Large intestine (tissue), 12 donors: ENCODE results near the gene SERPINA10. TPM values are rescaled to one million over a fixed set of nuclear protein-coding genes. Genes with fewer than 3 reads are reported as not detected.

Experiments used
- DNase-seq, 2 donors: peaks; one replicate each; pipeline versions ENCODE4 v3.0.0 to v3.0.0-alpha.2; 2013
- H3K27ac ChIP-seq: one replicate; pipeline ENCODE4 v1.5.1; 2013; ENCODE audit warnings: low read length
- H3K27me3 ChIP-seq: 2 replicates; pipeline ENCODE4 v1.6.1; 2013; ENCODE audit warnings: low read length; ENCODE audit not compliant: control insufficient read depth, insufficient read depth
- H3K36me3 ChIP-seq: 2 replicates; pipeline ENCODE4 v1.6.1; 2013; ENCODE audit warnings: low read length; ENCODE audit not compliant: control insufficient read depth, insufficient read depth
- H3K4me1 ChIP-seq: one replicate; pipeline ENCODE4 v1.6.1; 2013; ENCODE audit warnings: low read length; ENCODE audit not compliant: control insufficient read depth, insufficient read depth
- H3K4me3 ChIP-seq: one replicate; pipeline ENCODE4 v1.5.1; 2013; ENCODE audit warnings: low read length
- H3K9me3 ChIP-seq: one replicate; pipeline ENCODE4 v1.6.1; 2013; ENCODE audit warnings: mild to moderate bottlenecking, low read depth, low read length, moderate library complexity; ENCODE audit not compliant: control insufficient read depth
- WGBS: methylation state at CpG from one replicate; pipeline ENCODE4 v1.1.5; 2013; ENCODE audit warnings: low lambda C conversion rate; ENCODE audit not compliant: insufficient coverage; 5-methylcytosine and 5-hydroxymethylcytosine counted together
- long read RNA-seq, 11 donors: transcript quantifications; one replicate each; lab custom pipeline, GENCODE V29; 2026
- polyA plus RNA-seq: library from polyadenylated mRNA; unstranded; fragments of 120-200 nt; gene quantifications from one replicate; pipeline ENCODE4 v1.2.1, GENCODE V29; 2013

SERPINA10 gene
- polyA plus RNA-seq: 0.90 TPM
- long read RNA-seq, donor 1, full-length matches to known transcripts: 2 of 2 reads
- long read RNA-seq, donor 1, partial matches to known transcripts: 0 of 2 reads
- long read RNA-seq, donor 1, other reads (novel, unspliced or antisense): 0 of 2 reads
- long read RNA-seq, donor 2: 0 reads
- long read RNA-seq, donor 3: 0 reads
- long read RNA-seq, donor 4: 0 reads
- long read RNA-seq, donor 5: 0 reads
- long read RNA-seq, donor 6, full-length matches to known transcripts: 1 of 1 reads
- long read RNA-seq, donor 6, partial matches to known transcripts: 0 of 1 reads
- long read RNA-seq, donor 6, other reads (novel, unspliced or antisense): 0 of 1 reads
- long read RNA-seq, donor 7: 0 reads
- long read RNA-seq, donor 8, partial matches to known transcripts: 0 of 1 reads
- long read RNA-seq, donor 8, other reads (novel, unspliced or antisense): 0 of 1 reads
- long read RNA-seq, donor 9: 0 reads
- long read RNA-seq, donor 10: 0 reads
- long read RNA-seq, donor 11: 0 reads

- H3K9me3 ChIP-seq: no peaks in the 10 kb centered on the region
- H3K4me3 ChIP-seq: no peak within 1 kb of the TSS
- no peaks in the 10 kb centered on the region for H3K36me3 ChIP-seq
- peaks cover 21% of the 10 kb centered on the region for H3K4me1 ChIP-seq
- WGBS: no CpG with 5 or more reads among the region's 10 CpGs
- H3K27ac ChIP-seq: peak within 1 kb of the TSS; percentile 41
- DNase-seq: peak in 1 of 2 donors; percentile 69
- no peaks in the 10 kb centered on the region for H3K27me3 ChIP-seq
Measured at GRCh38 chr14:94292872-94293577, at the start of gene SERPINA10. TSS of gene SERPINA10 (minus strand) at chr14:94293268. CDS start at chr14:94290593, 2,675 bp downstream.

- DNase-seq: peak; percentile 91 to 93
- no peaks in the 10 kb centered on the region for H3K36me3 ChIP-seq
- H3K9me3 ChIP-seq: no peaks in the 10 kb centered on the region
- H3K27ac ChIP-seq: peak overlapping the region; percentile 64
- H3K27me3 ChIP-seq: no peaks in the 10 kb centered on the region
- WGBS: no CpG with 5 or more reads among the region's 2 CpGs
- H3K4me3 ChIP-seq: no peak overlapping the region
- H3K4me1 ChIP-seq: peaks cover 32% of the 10 kb centered on the region
Measured at GRCh38 chr14:94342334-94342934, 49.4 kb upstream of the SERPINA10 start.

- no peaks in the 10 kb centered on the region for H3K36me3 ChIP-seq
- H3K27ac ChIP-seq: peak overlapping the region; percentile 60
- WGBS: 89% methylated on average over 3 of the region's 5 CpGs
- DNase-seq: no peak
- H3K9me3 ChIP-seq: no peaks in the 10 kb centered on the region
- no peak overlapping the region for H3K4me3 ChIP-seq
- peaks cover 32% of the 10 kb centered on the region for H3K4me1 ChIP-seq
- no peaks in the 10 kb centered on the region for H3K27me3 ChIP-seq
Measured at GRCh38 chr14:94341656-94342333, 48.7 kb upstream of the SERPINA10 start.

GRCh38 chr14:94340533-94340932 lies 47.5 kb upstream of the SERPINA10 start:
- peaks cover 32% of the 10 kb centered on the region for H3K4me1 ChIP-seq
- H3K9me3 ChIP-seq: no peaks in the 10 kb centered on the region
- peak; percentile 60 for DNase-seq
- no peaks in the 10 kb centered on the region for H3K36me3 ChIP-seq
- no peak overlapping the region for H3K4me3 ChIP-seq
- H3K27ac ChIP-seq: peak overlapping the region; percentile 81
- H3K27me3 ChIP-seq: no peaks in the 10 kb centered on the region

- WGBS: no CpG with 5 or more reads among the region's 2 CpGs
- Histone ChIP-seq H3K27ac (no peak overlapping the region), H3K4me1 (peaks cover 28% of the 10 kb centered on the region)
Measured at GRCh38 chr14:94338023-94338422, 45.0 kb upstream of the SERPINA10 start.

GRCh38 chr14:94337274-94337673 lies 44.2 kb upstream of the SERPINA10 start:
- DNase-seq: no peak
- H3K4me3 ChIP-seq: no peak overlapping the region
- H3K36me3 ChIP-seq: no peaks in the 10 kb centered on the region
- no peaks in the 10 kb centered on the region for H3K9me3 ChIP-seq
- 96% methylated on average over 3 of the region's 6 CpGs for WGBS
- H3K27me3 ChIP-seq: no peaks in the 10 kb centered on the region
- peaks cover 22% of the 10 kb centered on the region for H3K4me1 ChIP-seq
- H3K27ac ChIP-seq: no peak overlapping the region

More at GRCh38 chr14:94338023-94338422, 45.0 kb upstream of the SERPINA10 start:
- no peak for DNase-seq
- Histone ChIP-seq H3K4me3 (no peak overlapping the region), H3K9me3 (no peaks in the 10 kb centered on the region), H3K27me3 (no peaks in the 10 kb centered on the region), H3K36me3 (no peaks in the 10 kb centered on the region)

- no peaks in the 10 kb centered on the region for H3K9me3 ChIP-seq
- H3K4me3 ChIP-seq: no peak overlapping the region
- H3K27ac ChIP-seq: no peak overlapping the region
- DNase-seq: no peak
- H3K4me1 ChIP-seq: peaks cover 3% of the 10 kb centered on the region
- H3K36me3 ChIP-seq: no peaks in the 10 kb centered on the region
- H3K27me3 ChIP-seq: no peaks in the 10 kb centered on the region
- WGBS: no CpG with 5 or more reads among the region's 4 CpGs
Measured at GRCh38 chr14:94334872-94335271, 41.8 kb upstream of the SERPINA10 start.

GRCh38 chr14:94332587-94332986 lies 39.5 kb upstream of the SERPINA10 start:
- peaks cover under 1% of the 10 kb centered on the region for H3K4me1 ChIP-seq
- H3K9me3 ChIP-seq: no peaks in the 10 kb centered on the region
- no peak overlapping the region for H3K27ac ChIP-seq
- no peak for DNase-seq
- no peaks in the 10 kb centered on the region for H3K27me3 ChIP-seq
- H3K36me3 ChIP-seq: no peaks in the 10 kb centered on the region
- no peak overlapping the region for H3K4me3 ChIP-seq

- DNase-seq: no peak
- Histone ChIP-seq H3K4me1 (peaks cover 3% of the 10 kb centered on the region), H3K4me3 (no peak overlapping the region), H3K27ac (no peak overlapping the region), H3K36me3 (no peaks in the 10 kb centered on the region), H3K9me3 (no peaks in the 10 kb centered on the region), H3K27me3 (no peaks in the 10 kb centered on the region)
- no CpG with 5 or more reads among the region's 7 CpGs for WGBS
Measured at GRCh38 chr14:94332063-94332583, 39.1 kb upstream of the SERPINA10 start.

GRCh38 chr14:94331462-94331861 lies 38.4 kb upstream of the SERPINA10 start:
- WGBS: no CpG with 5 or more reads among the region's 5 CpGs
- Histone ChIP-seq H3K4me3 (no peak overlapping the region), H3K9me3 (no peaks in the 10 kb centered on the region), H3K27me3 (no peaks in the 10 kb centered on the region), H3K36me3 (no peaks in the 10 kb centered on the region), H3K27ac (no peak overlapping the region), H3K4me1 (peaks cover 3% of the 10 kb centered on the region)
- no peak for DNase-seq
